Breast epithelium (tissue), 3 donors: Measurements from ENCODE around the gene KRTAP9-4.

Experiments used
- POLR2A ChIP-seq: fragments of 450-650 bp; IDR thresholded peaks from one replicate; pipeline ENCODE4 v1.6.1; 2016; ENCODE audit warnings: antibody characterized with exemption, mild to moderate bottlenecking, moderate library complexity
- POLR2AphosphoS5 ChIP-seq, 3 donors: sonication (generic); formaldehyde crosslinking; IDR thresholded peaks; one replicate each; pipeline ENCODE4 v1.6.1; 2017; ENCODE audit warnings: antibody characterized with exemption in 3 of 3
- TF ChIP-seq, protein P1 (sequence below), 3 donors: fragments of 450-650 bp; IDR thresholded peaks; one replicate each; pipeline ENCODE4 v1.5.1; 2016 to 2017; ENCODE audit warnings: antibody characterized with exemption in 3 of 3, mild to moderate bottlenecking in 3 of 3, moderate library complexity in 3 of 3

DNA sequence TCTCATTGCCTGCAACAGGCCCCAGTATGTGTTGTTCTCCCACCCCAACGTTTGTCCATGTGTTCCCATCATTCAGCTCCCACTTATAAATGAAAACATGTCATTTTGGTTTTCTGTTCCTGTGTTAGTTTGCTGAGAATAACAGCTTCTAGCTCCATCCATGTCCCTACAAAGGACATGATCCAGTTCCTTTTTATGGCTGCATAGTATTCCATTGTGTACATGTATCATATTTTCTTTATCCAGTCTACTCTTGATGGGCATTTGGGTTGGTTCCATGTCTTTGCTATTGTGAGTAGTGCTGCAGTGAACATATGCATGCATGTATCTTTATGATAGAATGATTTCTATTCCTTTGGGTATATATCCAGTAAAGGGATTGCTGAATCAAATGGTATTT, 33.8 kb upstream of the KRTAP9-4 start:
- TF ChIP-seq POLR2A (no peak), POLR2AphosphoS5 (IDR thresholded peaks at IDR 0.05) (no peak)
- TF ChIP-seq, protein P1, sequence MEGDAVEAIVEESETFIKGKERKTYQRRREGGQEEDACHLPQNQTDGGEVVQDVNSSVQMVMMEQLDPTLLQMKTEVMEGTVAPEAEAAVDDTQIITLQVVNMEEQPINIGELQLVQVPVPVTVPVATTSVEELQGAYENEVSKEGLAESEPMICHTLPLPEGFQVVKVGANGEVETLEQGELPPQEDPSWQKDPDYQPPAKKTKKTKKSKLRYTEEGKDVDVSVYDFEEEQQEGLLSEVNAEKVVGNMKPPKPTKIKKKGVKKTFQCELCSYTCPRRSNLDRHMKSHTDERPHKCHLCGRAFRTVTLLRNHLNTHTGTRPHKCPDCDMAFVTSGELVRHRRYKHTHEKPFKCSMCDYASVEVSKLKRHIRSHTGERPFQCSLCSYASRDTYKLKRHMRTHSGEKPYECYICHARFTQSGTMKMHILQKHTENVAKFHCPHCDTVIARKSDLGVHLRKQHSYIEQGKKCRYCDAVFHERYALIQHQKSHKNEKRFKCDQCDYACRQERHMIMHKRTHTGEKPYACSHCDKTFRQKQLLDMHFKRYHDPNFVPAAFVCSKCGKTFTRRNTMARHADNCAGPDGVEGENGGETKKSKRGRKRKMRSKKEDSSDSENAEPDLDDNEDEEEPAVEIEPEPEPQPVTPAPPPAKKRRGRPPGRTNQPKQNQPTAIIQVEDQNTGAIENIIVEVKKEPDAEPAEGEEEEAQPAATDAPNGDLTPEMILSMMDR (IDR thresholded peaks at IDR 0.05), result no peak
